Right atrium auricular region (tissue), 2 donors: ENCODE results near the gene STK32B. TPM values are rescaled to one million over a fixed set of nuclear protein-coding genes. Genes with fewer than 3 reads are reported as not detected.

Source experiments
- DNase-seq: peaks from one replicate; pipeline ENCODE4 v3.0.0-alpha.2; 2019; ENCODE audit warnings: low spot score
- H3K27ac ChIP-seq, 2 donors: fragments of 200-600 bp; sonication (generic); 1 replicate in 1 of 2; 2 replicates in 1 of 2; pipeline ENCODE4 v1.5.1; 2016 to 2019
- H3K27me3 ChIP-seq, 2 donors: fragments of 200-600 bp; sonication (generic); one replicate each; pipeline versions ENCODE4 v1.5.1 to v1.6.0; 2017 to 2019
- H3K36me3 ChIP-seq: fragments of 200-600 bp; sonication (generic); one replicate; pipeline ENCODE4 v1.5.1; 2016
- H3K4me1 ChIP-seq, 2 donors: fragments of 200-600 bp; sonication (generic); one replicate each; pipeline versions ENCODE4 v1.5.1 to v1.6.0; 2017 to 2019
- H3K4me3 ChIP-seq, 2 donors: fragments of 200-600 bp; sonication (generic); 1 replicate in 1 of 2; 2 replicates in 1 of 2; pipeline ENCODE4 v1.5.1; 2017 to 2019; ENCODE audit warnings: mild to moderate bottlenecking in 1 of 2, moderate library complexity in 1 of 2
- H3K9me3 ChIP-seq, 2 donors: fragments of 200-600 bp; sonication (generic); one replicate each; pipeline ENCODE4 v1.5.1; 2019
- total RNA-seq, 2 donors: library from RNA; depleted of rRNA; stranded (reverse); fragments of >200 nt; gene quantifications; one replicate each; pipeline ENCODE4 v1.1.0, GENCODE V29; 2016
- TF ChIP-seq, protein P1 (sequence below), 2 donors: fragments of 200-600 bp; sonication (generic); IDR thresholded peaks; one replicate each; pipeline ENCODE4 v1.5.1; 2019; ENCODE audit warnings: antibody characterized with exemption in 2 of 2

STK32B gene
- total RNA-seq, 2 donors from 2014 or later = 0.31 to 0.59 TPM

DNA sequence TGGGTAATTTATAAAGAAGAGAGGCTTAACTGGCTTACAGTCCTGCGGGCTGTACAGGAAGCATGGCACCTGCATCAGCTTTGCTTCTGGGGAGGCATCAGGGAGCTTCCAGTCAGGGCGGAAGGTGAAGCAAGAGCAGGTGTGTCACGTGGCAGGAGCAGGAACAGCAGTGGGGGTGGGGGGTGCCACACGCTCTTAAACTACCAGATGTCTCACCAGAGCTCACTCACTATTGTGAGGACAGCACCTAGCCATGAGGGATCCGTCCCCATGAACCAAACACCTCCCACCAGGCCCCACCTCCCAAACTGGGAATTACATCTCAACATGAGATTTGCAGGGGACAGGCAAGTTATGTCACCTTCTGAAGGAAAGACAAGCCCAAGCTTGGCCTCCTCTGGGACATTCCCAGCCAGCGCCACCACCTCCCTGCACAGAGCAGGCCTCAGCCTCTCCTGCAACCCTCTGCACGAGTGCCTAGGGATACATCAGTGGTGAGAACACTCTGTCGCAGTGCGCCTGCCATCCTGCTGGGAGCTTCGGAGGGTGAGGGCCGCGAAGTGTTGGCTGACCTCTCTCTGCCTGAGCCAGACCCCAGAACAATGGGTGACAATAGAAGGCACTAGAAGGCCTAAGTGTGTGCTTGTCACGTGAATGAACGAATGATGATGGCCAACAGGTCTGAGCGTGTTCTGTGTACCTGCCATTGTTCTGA is 412.8 kb downstream of the STK32B start:
- DNase-seq = no peak
- TF ChIP-seq, protein P1, sequence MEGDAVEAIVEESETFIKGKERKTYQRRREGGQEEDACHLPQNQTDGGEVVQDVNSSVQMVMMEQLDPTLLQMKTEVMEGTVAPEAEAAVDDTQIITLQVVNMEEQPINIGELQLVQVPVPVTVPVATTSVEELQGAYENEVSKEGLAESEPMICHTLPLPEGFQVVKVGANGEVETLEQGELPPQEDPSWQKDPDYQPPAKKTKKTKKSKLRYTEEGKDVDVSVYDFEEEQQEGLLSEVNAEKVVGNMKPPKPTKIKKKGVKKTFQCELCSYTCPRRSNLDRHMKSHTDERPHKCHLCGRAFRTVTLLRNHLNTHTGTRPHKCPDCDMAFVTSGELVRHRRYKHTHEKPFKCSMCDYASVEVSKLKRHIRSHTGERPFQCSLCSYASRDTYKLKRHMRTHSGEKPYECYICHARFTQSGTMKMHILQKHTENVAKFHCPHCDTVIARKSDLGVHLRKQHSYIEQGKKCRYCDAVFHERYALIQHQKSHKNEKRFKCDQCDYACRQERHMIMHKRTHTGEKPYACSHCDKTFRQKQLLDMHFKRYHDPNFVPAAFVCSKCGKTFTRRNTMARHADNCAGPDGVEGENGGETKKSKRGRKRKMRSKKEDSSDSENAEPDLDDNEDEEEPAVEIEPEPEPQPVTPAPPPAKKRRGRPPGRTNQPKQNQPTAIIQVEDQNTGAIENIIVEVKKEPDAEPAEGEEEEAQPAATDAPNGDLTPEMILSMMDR (IDR thresholded peaks at IDR 0.05) = no peak

GRCh38 chr4:5465529-5465928 is 414.2 kb downstream of the STK32B start:
- Histone ChIP-seq H3K27me3 (no peaks in the 10 kb centered on the region), H3K4me1 (no peaks in the 10 kb centered on the region), H3K36me3 (no peaks in the 10 kb centered on the region), H3K27ac (no peak overlapping the region), H3K4me3 (no peak overlapping the region), H3K9me3 (no peaks in the 10 kb centered on the region)
- no peak for DNase-seq
- TF ChIP-seq, protein P1 (IDR thresholded peaks at IDR 0.05) = no peak

More for the DNA sequence above, 412.8 kb downstream of the STK32B start:
- no peaks in the 10 kb centered on the region for H3K27me3 ChIP-seq
- H3K27ac ChIP-seq = no peak overlapping the region
- no peaks in the 10 kb centered on the region for H3K9me3 ChIP-seq
- no peak overlapping the region for H3K4me3 ChIP-seq
- H3K36me3 ChIP-seq = no peaks in the 10 kb centered on the region
- H3K4me1 ChIP-seq = no peaks in the 10 kb centered on the region

- Histone ChIP-seq H3K4me3 (no peak overlapping the region), H3K36me3 (no peaks in the 10 kb centered on the region), H3K27me3 (no peaks in the 10 kb centered on the region), H3K4me1 (no peaks in the 10 kb centered on the region), H3K9me3 (no peaks in the 10 kb centered on the region), H3K27ac (no peak overlapping the region)
- TF ChIP-seq, protein P1 (IDR thresholded peaks at IDR 0.05) = no peak
- no peak for DNase-seq
Measured at GRCh38 chr4:5465956-5466355, 414.7 kb downstream of the STK32B start.

- Histone ChIP-seq H3K4me3 (no peak overlapping the region), H3K36me3 (no peaks in the 10 kb centered on the region), H3K27ac (no peak overlapping the region), H3K4me1 (no peaks in the 10 kb centered on the region), H3K9me3 (no peaks in the 10 kb centered on the region), H3K27me3 (no peaks in the 10 kb centered on the region)
- no peak for DNase-seq
- TF ChIP-seq, protein P1 (IDR thresholded peaks at IDR 0.05) = no peak
Measured at GRCh38 chr4:5467111-5467510, 415.8 kb downstream of the STK32B start.

DNA sequence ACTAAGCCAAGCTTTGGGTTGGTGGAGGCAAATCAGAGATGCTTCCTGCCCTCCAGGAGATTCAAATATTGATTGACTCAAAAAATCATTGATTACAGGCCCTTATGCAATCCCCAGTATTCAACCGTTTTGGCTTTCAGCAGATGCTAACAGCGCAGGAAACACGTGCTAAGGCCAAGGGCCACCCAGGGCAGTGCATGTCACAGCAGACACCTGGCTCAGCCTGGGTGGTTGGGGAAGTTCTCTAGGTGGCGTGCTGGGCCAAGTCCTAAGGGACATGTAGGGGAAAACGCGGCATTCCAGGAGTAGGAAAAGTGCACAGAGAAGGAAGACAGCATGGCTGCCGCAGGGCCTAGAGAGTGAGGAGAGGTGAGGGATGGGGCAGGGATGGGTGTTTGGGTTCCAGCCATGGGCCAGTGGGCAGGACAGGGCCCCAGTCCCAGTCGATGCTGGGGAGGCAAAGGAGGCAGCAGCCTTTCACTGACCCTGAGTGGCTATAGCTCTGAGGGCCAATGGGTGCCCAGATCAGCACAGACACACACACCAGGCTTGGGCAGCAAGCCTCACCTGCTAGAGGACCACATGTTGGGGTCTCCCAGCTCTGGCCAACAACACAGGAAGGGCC is 418.0 kb downstream of the STK32B start:
- Histone ChIP-seq H3K27ac (no peak overlapping the region), H3K9me3 (no peaks in the 10 kb centered on the region), H3K4me3 (no peak overlapping the region), H3K36me3 (no peaks in the 10 kb centered on the region), H3K4me1 (no peaks in the 10 kb centered on the region), H3K27me3 (no peaks in the 10 kb centered on the region)
- TF ChIP-seq, protein P1 (IDR thresholded peaks at IDR 0.05) = no peak
- peak; percentile 42 for DNase-seq
